Natural killer cell (primary cell): Measurements from ENCODE around the gene DOCK9. TPM values are rescaled to one million over a fixed set of nuclear protein-coding genes. Genes with fewer than 3 reads are reported as not detected.

Experiments used
- ATAC-seq, 3 donors: fragments of 150-1000 bp in 2 of 3; fragments of 200-7000 bp in 1 of 3; cut with Tn5 transposase; 1 replicate in 1 of 3; 2 replicates in 2 of 3; pipeline ENCODE4 v1.10.0; 2021; ENCODE audit warnings: mild to moderate bottlenecking in 2 of 3, moderate library complexity in 2 of 3
- DNase-seq, 2 donors: peaks; one replicate each; pipeline versions ENCODE4 v3.0.0 to v3.0.0-alpha.2; 2013 to 2021; ENCODE audit warnings: mixed read lengths in 1 of 2
- H3K27ac ChIP-seq: one replicate; pipeline ENCODE4 v1.5.1; 2013; ENCODE audit warnings: mild to moderate bottlenecking, low read length
- H3K27me3 ChIP-seq: one replicate; pipeline ENCODE4 v1.6.1; 2013; ENCODE audit warnings: low read length; ENCODE audit not compliant: control insufficient read depth, insufficient read depth
- H3K36me3 ChIP-seq: one replicate; pipeline ENCODE4 v1.6.1; 2013; ENCODE audit warnings: low read length; ENCODE audit not compliant: control insufficient read depth, insufficient read depth
- H3K4me1 ChIP-seq: one replicate; pipeline ENCODE4 v1.6.1; 2013; ENCODE audit warnings: low read length; ENCODE audit not compliant: control insufficient read depth, insufficient read depth
- H3K4me3 ChIP-seq: one replicate; pipeline ENCODE4 v1.5.1; 2013; ENCODE audit warnings: low read length
- H3K9me3 ChIP-seq: one replicate; pipeline ENCODE4 v1.6.1; 2013; ENCODE audit warnings: low read length; ENCODE audit not compliant: control insufficient read depth, insufficient read depth
- H3K27ac Mint-ChIP-seq, 2 donors: one replicate each; pipeline ENCODE4 v1.8.0; 2022; ENCODE audit warnings: mild to moderate bottlenecking in 2 of 2, mixed read lengths in 2 of 2, moderate library complexity in 1 of 2
- H3K27me3 Mint-ChIP-seq, 2 donors: one replicate each; pipeline ENCODE4 v1.8.0; 2022; ENCODE audit warnings: low read depth in 2 of 2, mixed read lengths in 2 of 2
- H3K36me3 Mint-ChIP-seq: one replicate; pipeline ENCODE4 v1.8.0; 2022; ENCODE audit warnings: mixed read lengths
- H3K4me1 Mint-ChIP-seq, 2 donors: one replicate each; pipeline ENCODE4 v1.8.0; 2022; ENCODE audit warnings: mixed read lengths in 2 of 2
- H3K4me3 Mint-ChIP-seq: one replicate; pipeline ENCODE4 v1.8.0; 2022; ENCODE audit warnings: mild to moderate bottlenecking, moderate library complexity, mixed read lengths
- H3K9me3 Mint-ChIP-seq, 2 donors: one replicate each; pipeline ENCODE4 v1.8.0; 2022; ENCODE audit warnings: mixed read lengths in 2 of 2
- CTCF ChIP-seq: fragments of 200-600 bp; IDR thresholded peaks from one replicate; pipeline ENCODE4 v1.8.0; 2022; ENCODE audit warnings: antibody characterized with exemption
- WGBS: methylation state at CpG from one replicate; pipeline ENCODE4 v1.1.7; 2013; ENCODE audit warnings: missing lambda C conversion rate; ENCODE audit not compliant: insufficient coverage; 5-methylcytosine and 5-hydroxymethylcytosine counted together
- intact Hi-C: fragments of 100-400 bp; cut with micrococcal nuclease; formaldehyde crosslinking; loops from one replicate; pipeline ENCODE4 v1.14.2; 2022
- total RNA-seq, 4 donors: library from RNA; stranded (reverse); fragments of 120-200 nt in 1 of 4; gene quantifications; one replicate each; pipeline versions ENCODE4 v1.2.3 to v1.2.4, GENCODE V29; 2013 to 2022

The DOCK9 gene
- total RNA-seq, 3 donors from 2014 or later (not counting 1 experiment from before 2014, with no cell fraction given): 31.5 to 42.5 (median 40.9) TPM

- no peak overlapping the region for H3K27ac Mint-ChIP-seq
- Histone ChIP-seq H3K9me3 (no peaks in the 10 kb centered on the region), H3K4me1 (no peaks in the 10 kb centered on the region), H3K27me3 (peaks cover 2% of the 10 kb centered on the region), H3K4me3 (no peak overlapping the region), H3K27ac (no peak overlapping the region), H3K36me3 (no peaks in the 10 kb centered on the region)
- DNase-seq: no peak
- ATAC-seq: no peak
- 69% methylated on average over 8 of the region's 8 CpGs for WGBS
- H3K9me3 Mint-ChIP-seq: no peaks in the 10 kb centered on the region
- H3K36me3 Mint-ChIP-seq: no peaks in the 10 kb centered on the region
- H3K4me3 Mint-ChIP-seq: no peak overlapping the region
- TF ChIP-seq CTCF: no peak
- intact Hi-C loops: no loop called here
- H3K4me1 Mint-ChIP-seq: peaks cover 0 to 9% of the 10 kb centered on the region in 2 donors
- H3K27me3 Mint-ChIP-seq: peaks cover 24 to 34% of the 10 kb centered on the region in 2 donors
Observed at GRCh38 chr13:98784666-98785065, 193.2 kb downstream of the DOCK9 start.

- H3K4me1 Mint-ChIP-seq: peaks cover 0 to 7% of the 10 kb centered on the region in 2 donors
- Histone ChIP-seq H3K36me3 (no peaks in the 10 kb centered on the region), H3K9me3 (no peaks in the 10 kb centered on the region), H3K27me3 (peaks cover 2% of the 10 kb centered on the region), H3K27ac (no peak overlapping the region), H3K4me3 (no peak overlapping the region), H3K4me1 (no peaks in the 10 kb centered on the region)
- H3K27ac Mint-ChIP-seq: no peak overlapping the region
- WGBS: 82% methylated on average over 12 of the region's 12 CpGs
- intact Hi-C loops: no loop called here
- no peak for TF ChIP-seq CTCF
- H3K9me3 Mint-ChIP-seq: no peaks in the 10 kb centered on the region
- DNase-seq (no peak), ATAC-seq (no peak)
- H3K27me3 Mint-ChIP-seq: peaks cover 23 to 27% of the 10 kb centered on the region in 2 donors
- H3K4me3 Mint-ChIP-seq: no peak overlapping the region
- no peaks in the 10 kb centered on the region for H3K36me3 Mint-ChIP-seq
Observed at GRCh38 chr13:98783856-98784478, 193.9 kb downstream of the DOCK9 start.

- H3K9me3 Mint-ChIP-seq: no peaks in the 10 kb centered on the region
- intact Hi-C loops: no loop called here
- 72% methylated on average over 5 of the region's 5 CpGs for WGBS
- Histone ChIP-seq H3K4me1 (no peaks in the 10 kb centered on the region), H3K4me3 (no peak overlapping the region), H3K27me3 (no peaks in the 10 kb centered on the region), H3K9me3 (no peaks in the 10 kb centered on the region), H3K36me3 (no peaks in the 10 kb centered on the region), H3K27ac (no peak overlapping the region)
- no peak for DNase-seq
- H3K4me1 Mint-ChIP-seq: no peaks in the 10 kb centered on the region
- H3K4me3 Mint-ChIP-seq: no peak overlapping the region
- H3K27me3 Mint-ChIP-seq: peaks cover 19 to 22% of the 10 kb centered on the region in 2 donors
- H3K36me3 Mint-ChIP-seq: no peaks in the 10 kb centered on the region
- TF ChIP-seq CTCF: no peak
- no peak for ATAC-seq
- H3K27ac Mint-ChIP-seq: no peak overlapping the region
Observed at GRCh38 chr13:98782654-98783053, 195.2 kb downstream of the DOCK9 start.

- WGBS: 84% methylated on average over 7 of the region's 7 CpGs
- Histone ChIP-seq H3K4me3 (no peak overlapping the region), H3K27me3 (no peaks in the 10 kb centered on the region), H3K4me1 (no peaks in the 10 kb centered on the region), H3K27ac (no peak overlapping the region), H3K36me3 (no peaks in the 10 kb centered on the region), H3K9me3 (no peaks in the 10 kb centered on the region)
- Mint-ChIP-seq H3K4me3 (no peak overlapping the region), H3K27me3 (peaks cover 15 to 19% of the 10 kb centered on the region in 2 donors), H3K36me3 (no peaks in the 10 kb centered on the region), H3K4me1 (no peaks in the 10 kb centered on the region), H3K27ac (no peak overlapping the region), H3K9me3 (no peaks in the 10 kb centered on the region)
- no peak for TF ChIP-seq CTCF
- DNase-seq (no peak), ATAC-seq (no peak)
- intact Hi-C loops: no loop called here
Observed at GRCh38 chr13:98781905-98782304, 196.0 kb downstream of the DOCK9 start.
